ENCODE data around the gene DNAJC15. TPM values are rescaled to one million over a fixed set of nuclear protein-coding genes. Genes with fewer than 3 reads are reported as not detected.

The DNAJC15 gene
- polyA plus RNA-seq, 3 donors: 8.3 to 31.1 (median 22.0) TPM

DNA sequence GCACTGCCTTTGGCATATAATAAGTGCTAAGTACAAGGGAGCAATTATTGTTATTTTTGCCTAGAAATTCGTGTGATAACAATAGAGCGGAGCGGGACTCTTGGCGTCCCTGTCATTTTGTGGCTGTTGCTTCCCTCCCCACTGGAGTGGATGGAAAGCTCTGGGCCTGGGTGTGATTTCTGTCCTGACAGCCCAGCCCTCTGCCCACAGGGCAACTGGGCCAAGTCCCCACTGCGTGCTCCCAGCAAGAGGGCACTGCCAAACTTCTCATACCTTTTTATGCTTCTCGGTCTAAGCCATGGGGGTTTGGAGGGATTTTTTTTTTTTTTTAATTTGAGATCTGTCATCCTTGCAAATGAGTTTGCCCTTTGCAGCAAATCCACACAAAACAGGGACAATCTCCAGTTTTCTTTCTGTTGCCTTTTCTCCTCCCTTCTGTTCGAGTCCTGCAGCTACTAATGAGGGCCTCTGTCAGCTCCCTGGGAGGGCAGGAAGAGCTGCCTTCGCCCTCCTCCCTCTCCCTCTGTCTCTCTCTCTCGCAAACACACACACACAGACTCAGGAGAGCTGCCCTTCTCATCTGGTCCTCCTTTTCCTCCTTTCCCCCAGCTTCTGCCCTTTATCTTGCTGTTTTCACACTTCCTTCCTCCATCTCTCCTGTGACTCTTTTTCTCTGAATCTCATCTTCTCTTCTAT lies 103.9 kb downstream of the DNAJC15 start:
- Histone ChIP-seq H3K4me1 (ENCODE audit: control insufficient read depth in 1 of 2, insufficient read depth in 2 of 2, low read length in 2 of 2) (no peaks in the 10 kb centered on the region), H3K27me3 (ENCODE audit: control insufficient read depth in 2 of 2, insufficient read depth in 2 of 2, low read length in 2 of 2) (no peaks in the 10 kb centered on the region), H3K27ac (ENCODE audit: low read depth in 1 of 2, low read length in 2 of 2) (no peak overlapping the region), H3K9me3 (replicated peaks in 1 of 2; ENCODE audit: control insufficient read depth in 1 of 2, insufficient read depth in 1 of 2, low read length in 2 of 2) (no peaks in the 10 kb centered on the region), H3K9ac (ENCODE audit: insufficient read depth, low read length, poor library complexity, severe bottlenecking) (no peak overlapping the region), H2AFZ (ENCODE audit: insufficient read depth, low read depth, low read length, poor library complexity, severe bottlenecking) (no peak overlapping the region), H4K20me1 (ENCODE audit: insufficient read depth, low read length) (no peaks in the 10 kb centered on the region), H3K79me2 (ENCODE audit: insufficient read depth, low read length) (no peaks in the 10 kb centered on the region), H3K4me3 (replicated peaks in 1 of 3; ENCODE audit: low read depth in 2 of 3, low read length in 3 of 3) (no peak overlapping the region), H3K4me2 (replicated peaks; ENCODE audit: extremely low read depth, low read length, poor library complexity, severe bottlenecking) (no peak overlapping the region), H3K36me3 (replicated peaks in 1 of 2; ENCODE audit: control insufficient read depth in 1 of 2, insufficient read depth in 2 of 2, low read length in 2 of 2) (no peaks in the 10 kb centered on the region)
- 52% methylated on average over 7 of the region's 9 CpGs for WGBS (ENCODE audit: insufficient coverage)
- no peak for DNase-seq
- TF ChIP-seq, protein P1, sequence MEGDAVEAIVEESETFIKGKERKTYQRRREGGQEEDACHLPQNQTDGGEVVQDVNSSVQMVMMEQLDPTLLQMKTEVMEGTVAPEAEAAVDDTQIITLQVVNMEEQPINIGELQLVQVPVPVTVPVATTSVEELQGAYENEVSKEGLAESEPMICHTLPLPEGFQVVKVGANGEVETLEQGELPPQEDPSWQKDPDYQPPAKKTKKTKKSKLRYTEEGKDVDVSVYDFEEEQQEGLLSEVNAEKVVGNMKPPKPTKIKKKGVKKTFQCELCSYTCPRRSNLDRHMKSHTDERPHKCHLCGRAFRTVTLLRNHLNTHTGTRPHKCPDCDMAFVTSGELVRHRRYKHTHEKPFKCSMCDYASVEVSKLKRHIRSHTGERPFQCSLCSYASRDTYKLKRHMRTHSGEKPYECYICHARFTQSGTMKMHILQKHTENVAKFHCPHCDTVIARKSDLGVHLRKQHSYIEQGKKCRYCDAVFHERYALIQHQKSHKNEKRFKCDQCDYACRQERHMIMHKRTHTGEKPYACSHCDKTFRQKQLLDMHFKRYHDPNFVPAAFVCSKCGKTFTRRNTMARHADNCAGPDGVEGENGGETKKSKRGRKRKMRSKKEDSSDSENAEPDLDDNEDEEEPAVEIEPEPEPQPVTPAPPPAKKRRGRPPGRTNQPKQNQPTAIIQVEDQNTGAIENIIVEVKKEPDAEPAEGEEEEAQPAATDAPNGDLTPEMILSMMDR (IDR thresholded peaks at IDR 0.05): no peak
- Mint-ChIP-seq H3K27me3 (ENCODE audit: low read depth in 3 of 3) (peaks cover 5 to 10% (median 7%) of the 10 kb centered on the region in 3 donors), H3K4me1 (peaks cover 8% of the 10 kb centered on the region), H3K9me3 (peaks cover 0 to 1% (median 0%) of the 10 kb centered on the region in 7 donors), H3K27ac (no peak overlapping the region), H3K4me3 (no peak overlapping the region), H3K36me3 (no peaks in the 10 kb centered on the region)
- intact Hi-C loops (cut with micrococcal nuclease): no loop called here

DNA sequence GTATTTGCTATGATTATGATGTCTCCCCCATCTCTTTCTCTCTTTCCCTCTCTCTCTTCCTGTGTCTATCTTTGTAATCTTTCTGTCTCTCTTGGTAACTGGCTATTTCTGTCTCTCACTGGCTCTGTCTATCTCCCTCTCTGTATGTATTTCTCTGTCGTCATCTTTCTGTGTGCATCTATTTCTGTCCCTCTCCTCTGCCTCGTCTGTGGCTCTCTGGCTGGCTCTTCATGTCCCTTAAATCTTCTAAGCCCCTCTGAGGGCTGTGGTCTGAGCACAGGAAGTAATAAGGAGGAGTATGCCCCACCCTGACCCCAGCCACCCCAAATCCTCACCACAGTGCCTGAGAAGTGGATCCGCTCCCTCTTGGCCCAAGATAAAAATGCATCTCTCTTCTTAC lies 104.4 kb downstream of the DNAJC15 start:
- no peaks in the 10 kb centered on the region for H4K20me1 ChIP-seq (ENCODE audit: insufficient read depth, low read length)
- Mint-ChIP-seq H3K27me3 (ENCODE audit: low read depth in 3 of 3) (peaks cover 5 to 10% (median 7%) of the 10 kb centered on the region in 3 donors), H3K27ac (no peak overlapping the region), H3K36me3 (no peaks in the 10 kb centered on the region), H3K4me3 (no peak overlapping the region), H3K4me1 (peaks cover 8% of the 10 kb centered on the region), H3K9me3 (peaks cover 0 to 1% (median 0%) of the 10 kb centered on the region in 7 donors)
- intact Hi-C loops (cut with micrococcal nuclease): no loop called here
- no peak overlapping the region for H3K4me3 ChIP-seq (replicated peaks in 1 of 3; ENCODE audit: low read depth in 2 of 3, low read length in 3 of 3)
- no CpG with 5 or more reads among the region's 3 CpGs for WGBS (ENCODE audit: insufficient coverage)
- H3K27ac ChIP-seq (ENCODE audit: low read depth in 1 of 2, low read length in 2 of 2): no peak overlapping the region
- TF ChIP-seq, protein P1 (IDR thresholded peaks at IDR 0.05): no peak
- H3K4me1 ChIP-seq (ENCODE audit: control insufficient read depth in 1 of 2, insufficient read depth in 2 of 2, low read length in 2 of 2): no peaks in the 10 kb centered on the region
- no peak for DNase-seq
- no peaks in the 10 kb centered on the region for H3K9me3 ChIP-seq (replicated peaks in 1 of 2; ENCODE audit: control insufficient read depth in 1 of 2, insufficient read depth in 1 of 2, low read length in 2 of 2)
- no peak overlapping the region for H3K4me2 ChIP-seq (replicated peaks; ENCODE audit: extremely low read depth, low read length, poor library complexity, severe bottlenecking)
- H3K36me3 ChIP-seq (replicated peaks in 1 of 2; ENCODE audit: control insufficient read depth in 1 of 2, insufficient read depth in 2 of 2, low read length in 2 of 2): no peaks in the 10 kb centered on the region
- no peak overlapping the region for H3K9ac ChIP-seq (ENCODE audit: insufficient read depth, low read length, poor library complexity, severe bottlenecking)
- H2AFZ ChIP-seq (ENCODE audit: insufficient read depth, low read depth, low read length, poor library complexity, severe bottlenecking): peak overlapping the region; percentile 3
- H3K27me3 ChIP-seq (ENCODE audit: control insufficient read depth in 2 of 2, insufficient read depth in 2 of 2, low read length in 2 of 2): no peaks in the 10 kb centered on the region
- H3K79me2 ChIP-seq (ENCODE audit: insufficient read depth, low read length): no peaks in the 10 kb centered on the region
